ENCODE measurements around the gene CDH4.

Gene CDH4

GRCh38 chr20:61784801-61785566 lies 532.9 kb downstream of the CDH4 start:
- DNase-seq (ENCODE audit: low read depth in 2 of 2) = no peak

GRCh38 chr20:61785567-61785816 lies 533.4 kb downstream of the CDH4 start:
- DNase-seq (ENCODE audit: low read depth in 2 of 2) = no peak

GRCh38 chr20:61786230-61786629 lies 534.2 kb downstream of the CDH4 start:
- DNase-seq (ENCODE audit: low read depth in 2 of 2) = no peak

DNA sequence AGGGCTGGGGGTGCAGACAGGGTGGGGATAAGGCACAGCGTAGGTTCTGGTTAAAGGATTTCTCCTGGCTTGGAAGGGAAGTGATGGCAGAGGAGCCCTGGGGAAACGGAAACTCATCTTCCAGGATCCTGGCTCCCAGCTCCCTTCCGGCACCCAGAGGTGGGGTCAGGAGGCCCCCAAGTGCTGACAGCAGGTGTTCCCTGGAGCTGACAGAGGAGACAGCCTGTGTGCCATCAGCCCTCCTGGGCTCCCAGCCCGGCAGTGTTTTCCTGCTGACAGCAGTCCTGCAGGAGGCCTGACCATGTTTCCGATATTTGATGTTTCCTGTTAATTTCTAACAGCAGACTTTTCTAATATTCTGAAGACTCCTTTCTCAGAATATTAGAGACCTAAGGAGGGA lies 536.3 kb downstream of the CDH4 start:
- no peak for DNase-seq (ENCODE audit: low read depth in 2 of 2)

DNA sequence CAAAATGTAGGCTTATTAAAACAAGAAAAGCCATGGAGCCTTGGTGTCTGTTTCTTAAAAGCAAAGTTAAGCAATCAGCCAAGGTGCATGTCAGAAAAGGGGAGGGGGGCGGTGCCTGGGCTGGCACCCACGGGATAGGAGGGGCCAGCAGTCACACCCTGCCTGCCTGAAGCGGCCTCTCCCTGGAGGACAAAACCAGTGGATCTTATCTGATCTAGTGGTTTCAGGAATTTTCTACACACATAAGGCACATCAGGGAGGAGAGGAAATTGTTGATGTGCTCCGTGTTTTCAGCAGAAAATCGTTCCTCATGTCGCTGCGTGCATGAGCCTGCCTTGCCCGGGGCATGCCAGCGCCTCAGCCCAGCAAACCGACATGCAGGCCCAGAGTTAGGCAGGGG lies 537.3 kb downstream of the CDH4 start:
- DNase-seq (ENCODE audit: low read depth in 2 of 2) = no peak

DNA sequence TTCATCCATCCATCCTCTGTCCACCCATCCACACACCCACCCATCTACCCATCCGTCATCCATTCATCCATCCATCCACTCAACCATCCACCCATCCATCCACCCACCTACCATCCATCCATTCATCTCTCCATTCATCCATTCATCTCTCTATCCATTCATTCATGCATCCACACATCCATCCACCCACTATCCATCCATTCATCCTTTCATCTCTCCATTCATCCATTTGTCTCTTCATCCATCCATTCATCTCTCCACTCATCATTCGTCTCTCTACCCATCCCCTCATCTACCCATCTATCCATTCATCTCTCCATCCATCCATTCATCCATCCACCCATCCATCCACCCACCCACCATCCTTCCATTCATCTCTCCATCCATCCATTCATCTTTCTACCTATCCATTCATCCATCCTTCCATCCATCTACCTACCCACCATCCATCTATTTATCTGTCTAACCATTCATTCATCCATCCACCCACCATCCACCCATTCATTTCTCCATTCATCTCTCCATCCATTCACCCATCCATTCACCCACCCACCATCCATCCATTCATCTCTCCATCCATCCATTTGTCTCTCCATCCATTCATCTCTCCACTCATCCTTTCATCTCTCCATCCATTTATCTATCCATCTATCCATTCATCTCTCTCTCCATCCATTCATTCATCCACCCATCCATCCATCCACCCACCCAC lies 538.2 kb downstream of the CDH4 start:
- DNase-seq (ENCODE audit: low read depth in 2 of 2) = no peak

GRCh38 chr20:61791995-61792394 lies 539.9 kb downstream of the CDH4 start:
- no peak for DNase-seq (ENCODE audit: low read depth in 2 of 2)

DNA sequence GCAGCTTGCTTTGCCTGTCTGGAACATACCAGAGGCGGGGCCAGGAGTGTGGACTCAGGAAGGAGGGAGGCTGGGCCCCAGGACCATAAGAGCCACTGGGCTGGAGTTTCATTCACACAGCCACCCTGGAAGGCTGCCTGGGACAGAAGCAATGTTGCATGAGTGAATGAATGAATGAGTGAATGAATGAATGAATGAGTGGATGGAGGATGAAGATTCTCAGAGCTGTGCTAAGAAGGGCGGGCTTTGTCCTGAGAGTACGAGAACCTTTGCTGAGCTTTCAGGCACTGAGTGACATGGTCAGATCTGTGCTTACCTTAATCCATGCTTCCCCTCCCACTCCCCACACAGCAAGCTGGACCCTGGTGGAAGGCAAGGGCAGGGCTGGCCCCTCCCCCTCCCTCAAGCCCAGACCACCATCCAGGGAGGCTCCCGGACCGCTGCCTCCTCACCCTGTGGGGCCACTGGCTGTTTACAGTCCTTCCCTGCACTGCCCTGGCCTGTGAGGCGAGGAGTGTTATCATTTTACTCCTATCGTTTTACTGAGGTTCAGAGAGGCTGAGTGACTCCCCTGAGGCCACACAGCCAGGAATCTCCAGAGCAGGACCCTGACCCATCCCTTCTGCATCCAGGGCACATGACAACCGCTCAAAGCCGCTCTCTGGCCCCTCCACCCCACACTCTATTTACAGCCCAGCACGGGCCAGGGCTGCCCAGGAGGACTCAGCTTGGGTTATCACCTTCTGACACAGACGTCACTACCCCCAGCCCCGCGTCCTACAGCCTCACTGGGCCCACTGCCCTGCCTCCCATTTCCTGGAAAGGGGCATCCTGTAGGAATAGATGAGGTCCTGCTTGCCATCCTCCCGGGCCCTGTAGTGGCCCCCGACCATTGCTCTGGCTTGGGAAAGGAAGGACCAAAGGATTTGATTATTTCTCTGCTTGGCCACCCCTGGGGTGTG lies 543.9 kb downstream of the CDH4 start:
- DNase-seq (ENCODE audit: low read depth in 2 of 2) = no peak

DNA sequence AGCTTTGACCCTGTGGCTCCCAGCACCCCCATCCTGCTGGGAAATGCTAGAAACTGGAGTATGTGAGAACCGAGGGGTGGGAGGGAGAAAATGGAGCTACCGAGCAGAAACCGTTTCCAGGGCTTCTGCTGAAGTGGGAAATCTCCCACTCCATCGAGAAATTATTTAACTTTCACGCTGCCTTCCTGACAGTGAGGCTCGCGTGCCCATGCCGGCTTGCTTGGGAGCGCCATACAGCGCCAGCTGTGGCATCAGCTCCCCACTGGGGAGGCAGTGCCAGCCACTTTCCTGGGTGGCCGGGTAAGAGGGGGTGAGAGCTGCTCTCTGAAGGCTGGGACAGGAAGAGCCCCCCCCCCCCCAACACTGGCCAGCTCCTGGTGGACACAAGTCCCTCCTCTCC lies 544.7 kb downstream of the CDH4 start:
- DNase-seq (ENCODE audit: low read depth in 2 of 2) = no peak

DNA sequence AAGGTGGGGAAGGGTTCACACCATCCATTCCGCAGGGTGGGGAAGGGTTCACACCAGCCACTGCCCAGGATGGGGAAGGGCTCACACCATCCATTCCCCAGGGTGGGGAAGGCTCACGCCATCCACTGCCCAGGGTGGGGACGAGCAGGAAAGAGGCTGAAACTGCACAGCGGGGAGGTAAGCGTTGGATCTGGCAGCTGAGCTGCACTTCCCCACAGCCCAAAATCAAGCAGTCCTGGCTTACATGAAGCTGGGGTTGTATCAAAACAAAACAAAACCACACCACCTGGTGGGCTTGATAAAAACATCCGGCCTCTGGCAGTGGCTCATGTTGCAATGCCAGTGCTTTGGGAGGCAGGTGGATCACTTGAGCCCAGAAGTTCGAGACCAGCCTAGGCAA lies 545.1 kb downstream of the CDH4 start:
- no peak for DNase-seq (ENCODE audit: low read depth in 2 of 2)

- no peak for DNase-seq (ENCODE audit: low read depth in 2 of 2)
These were observed 545.9 kb downstream of the CDH4 start for GRCh38 chr20:61797971-61798411.

DNA sequence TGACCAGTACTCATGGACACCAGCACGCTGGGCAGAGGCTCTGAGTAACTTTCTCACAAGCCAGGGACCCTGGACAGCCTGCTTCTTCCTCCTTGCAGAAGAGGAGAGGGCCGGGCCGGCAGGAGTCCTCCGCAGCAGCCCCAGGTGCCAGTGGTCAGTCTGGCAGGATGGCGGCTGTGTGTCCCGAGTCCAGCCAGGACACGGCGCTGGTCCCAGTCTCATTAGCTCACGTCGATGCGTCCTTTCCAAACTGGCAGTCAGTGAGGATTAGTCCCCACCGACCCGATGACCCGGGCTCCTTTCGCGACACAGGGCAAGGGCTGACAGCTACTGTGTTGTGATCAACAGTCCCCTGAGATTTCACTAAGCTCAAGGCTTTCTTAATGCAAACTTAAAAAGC lies 546.6 kb downstream of the CDH4 start:
- DNase-seq (ENCODE audit: low read depth in 2 of 2) = no peak

- no peak for DNase-seq (ENCODE audit: low read depth in 2 of 2)
These were observed 547.4 kb downstream of the CDH4 start for GRCh38 chr20:61799394-61799923.

GRCh38 chr20:61799928-61800327 lies 547.9 kb downstream of the CDH4 start:
- no peak for DNase-seq (ENCODE audit: low read depth in 2 of 2)

GRCh38 chr20:61800359-61801064 lies 548.5 kb downstream of the CDH4 start:
- no peak for DNase-seq (ENCODE audit: low read depth in 2 of 2)

DNA sequence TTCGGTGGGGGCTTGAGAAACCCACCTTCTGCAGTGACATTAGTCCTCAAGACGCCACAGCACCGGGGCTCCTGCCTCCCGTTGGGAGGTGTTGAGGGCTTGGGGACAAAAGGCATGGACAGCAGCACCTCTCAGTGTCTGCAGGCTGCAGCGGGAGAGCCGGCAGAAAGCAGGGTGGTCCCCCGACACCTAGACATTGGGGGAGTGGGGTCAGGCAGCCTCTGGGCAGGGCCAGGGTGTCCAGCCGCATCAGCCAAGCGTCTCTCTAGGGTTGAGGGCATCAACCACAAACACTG lies 549.0 kb downstream of the CDH4 start:
- no peak for DNase-seq (ENCODE audit: low read depth in 2 of 2)

- DNase-seq (ENCODE audit: low read depth in 2 of 2) = no peak
These were observed 549.4 kb downstream of the CDH4 start for GRCh38 chr20:61801428-61801827.

DNA sequence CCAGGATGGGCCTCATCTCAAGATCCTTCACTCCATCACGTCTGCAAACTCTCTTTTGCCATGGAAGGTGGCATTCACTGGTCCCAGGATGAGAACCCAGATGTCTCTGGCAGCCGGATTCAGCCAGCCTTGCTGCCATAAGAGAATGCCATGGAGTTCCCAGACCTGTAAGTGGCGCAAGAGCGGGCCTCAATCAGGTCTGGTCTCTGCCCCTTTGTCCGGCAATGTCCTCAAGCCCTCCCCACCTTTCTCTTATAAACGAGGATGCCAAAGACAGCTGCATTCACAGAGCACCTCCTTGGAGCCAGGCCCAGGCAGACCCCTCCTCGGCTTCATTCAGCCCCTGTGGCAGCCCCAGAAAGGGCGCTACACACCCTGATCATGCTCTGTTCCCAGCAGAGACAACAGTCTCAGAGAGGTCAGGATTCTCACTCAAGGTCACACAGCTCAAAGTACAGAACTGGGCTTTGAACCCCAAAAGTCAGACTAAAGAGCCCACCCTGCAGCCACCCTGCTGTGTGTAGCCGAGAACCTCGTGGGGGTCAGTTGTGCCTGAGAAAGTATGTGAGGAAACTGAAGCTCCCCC lies 549.9 kb downstream of the CDH4 start:
- no peak for DNase-seq (ENCODE audit: low read depth in 2 of 2)

GRCh38 chr20:61802721-61803311 lies 550.8 kb downstream of the CDH4 start:
- no peak for DNase-seq (ENCODE audit: low read depth in 2 of 2)

- no peak for DNase-seq (ENCODE audit: low read depth in 2 of 2)
These were observed 551.4 kb downstream of the CDH4 start for GRCh38 chr20:61803416-61803914.
